HCT116 (cell line): ENCODE data around the gene ACVR1. TPM values are rescaled to one million over a fixed set of nuclear protein-coding genes. Genes with fewer than 3 reads are reported as not detected.

Source experiments
- ATAC-seq: fragments of 200-7000 bp; cut with Tn5 transposase; 2 replicates; pipeline ENCODE4 v1.9.1; 2020; ENCODE audit warnings: mild to moderate bottlenecking, moderate library complexity
- BruUV-seq: library from RNA; stranded (reverse); fragments of 400-500 nt; replicated peaks from 2 replicates; lab custom pipeline; 2021; lab: Mats Ljungman, UMichigan
- CTCF ChIA-PET: fragments of 300-600 bp; sonication (Branson Sonifier 250); formaldehyde crosslinking; loops from one replicate; lab custom pipeline; 2021; ENCODE audit warnings: antibody characterized with exemption; lab: Charles Lee
- POLR2A ChIA-PET: fragments of 300-600, 350-600 bp; sonication (Branson Sonifier 250); formaldehyde crosslinking; loops from one replicate; lab custom pipeline; 2021; ENCODE audit warnings: antibody characterized with exemption; lab: Charles Lee
- RAD21 ChIA-PET, 2 experiments: fragments of 300-600 bp; sonication (Branson Sonifier 250); formaldehyde crosslinking; loops; one replicate each; lab custom pipeline; 2023; ENCODE audit warnings: low total read pairs in 2 of 2; ENCODE audit not compliant: uncharacterized antibody in 2 of 2, unreplicated experiment in 2 of 2, low non-redundant PET in 1 of 2; lab: Charles Lee
- DNase-seq: peaks from one replicate; pipeline ENCODE4 v3.0.0-alpha.2; 2010; ENCODE audit warnings: low read depth, low spot score
- H2AFZ ChIP-seq: fragments of 200-600 bp; shearing (Covaris generic), sonication (generic); 2 replicates; pipeline ENCODE4 v1.6.1; 2017; ENCODE audit warnings: low read depth, mixed run types, mixed read lengths, antibody characterized with exemption, low read length; ENCODE audit not compliant: poor library complexity, severe bottlenecking
- H3K27ac ChIP-seq: 2 replicates; pipeline ENCODE4 v1.5.1; 2012; ENCODE audit warnings: low read depth, low read length
- H3K27me3 ChIP-seq: fragments of 200-600 bp; sonication (generic); 2 replicates; pipeline ENCODE4 v1.6.1; 2016; ENCODE audit warnings: mixed run types, low read length, mixed read lengths; ENCODE audit not compliant: insufficient read depth
- H3K36me3 ChIP-seq, 2 experiments: fragments of 200-500 bp in 1 of 2; fragments of 200-600 bp in 1 of 2; sonication (Bioruptor generic) in 1 of 2; sonication (generic) in 1 of 2; 2 replicates each; pipeline versions ENCODE4 v1.5.1 to v1.6.1; 2014 to 2016; ENCODE audit warnings: low read length in 2 of 2, inconsistent platforms in 1 of 2, mixed read lengths in 1 of 2, mixed run types in 1 of 2; ENCODE audit not compliant: insufficient read depth in 2 of 2, control insufficient read depth in 1 of 2
- H3K4me1 ChIP-seq, 2 experiments: fragments of 200-600 bp in 1 of 2; sonication (generic) in 1 of 2; 2 replicates each; pipeline versions ENCODE4 v1.5.1 to v1.6.1; 2012 to 2017; ENCODE audit warnings: low read length in 2 of 2, inconsistent platforms in 1 of 2, mild to moderate bottlenecking in 1 of 2, mixed read lengths in 1 of 2, mixed run types in 1 of 2, moderate library complexity in 1 of 2; ENCODE audit not compliant: insufficient read depth in 2 of 2, control insufficient read depth in 1 of 2
- H3K4me2 ChIP-seq: fragments of 200-600 bp; sonication (generic); 2 replicates; pipeline ENCODE4 v1.6.1; 2017; ENCODE audit warnings: mixed run types, low read length, mixed read lengths
- H3K4me3 ChIP-seq, 2 experiments: fragments of 200-600 bp in 1 of 2; sonication (generic) in 1 of 2; replicated peaks in 1 of 2; 2 replicates each; pipeline ENCODE4 v1.5.1; 2011 to 2016; ENCODE audit warnings: low read length in 2 of 2, control low read depth in 1 of 2, low read depth in 1 of 2, mild to moderate bottlenecking in 1 of 2, mixed read lengths in 1 of 2, mixed run types in 1 of 2
- H3K79me2 ChIP-seq: fragments of 200-600 bp; sonication (generic); 2 replicates; pipeline ENCODE4 v1.6.1; 2017; ENCODE audit warnings: mild to moderate bottlenecking, mixed run types, low read length, moderate library complexity, mixed read lengths; ENCODE audit not compliant: insufficient read depth
- H3K9ac ChIP-seq: fragments of 200-600 bp; sonication (generic); 2 replicates; pipeline ENCODE4 v1.6.1; 2016; ENCODE audit warnings: low read length, mixed read lengths
- H3K9me2 ChIP-seq: fragments of 200-600 bp; sonication (generic), shearing (Covaris generic); 2 replicates; pipeline ENCODE4 v1.6.1; 2017; ENCODE audit warnings: mixed run types, mild to moderate bottlenecking, moderate library complexity; ENCODE audit not compliant: insufficient read depth
- H3K9me3 ChIP-seq, 2 experiments: fragments of 200-500 bp in 1 of 2; fragments of 200-600 bp in 1 of 2; sonication (Bioruptor generic) in 1 of 2; sonication (generic) in 1 of 2; 2 replicates each; pipeline ENCODE4 v1.6.1; 2014 to 2017; ENCODE audit warnings: low read length in 2 of 2, mixed read lengths in 2 of 2, inconsistent platforms in 1 of 2, low read depth in 1 of 2, mild to moderate bottlenecking in 1 of 2, mixed run types in 1 of 2, moderate library complexity in 1 of 2; ENCODE audit not compliant: control insufficient read depth in 1 of 2, insufficient read depth in 1 of 2
- H4K20me1 ChIP-seq: fragments of 200-600 bp; sonication (generic), shearing (Covaris generic); 2 replicates; pipeline ENCODE4 v1.6.1; 2017; ENCODE audit warnings: mixed run types, mild to moderate bottlenecking, moderate library complexity; ENCODE audit not compliant: insufficient read depth
- ELF1 ChIP-seq: IDR thresholded peaks from 2 replicates; pipeline ENCODE4 v1.6.1; 2012; ENCODE audit warnings: low read depth, borderline replicate concordance
- EZH2 ChIP-seq: fragments of 200-600 bp; sonication (generic); IDR thresholded peaks from 2 replicates; pipeline ENCODE4 v1.6.1; 2017; ENCODE audit warnings: antibody characterized with exemption, mixed run types
- EZH2phosphoT487 ChIP-seq: fragments of 200-600 bp; IDR thresholded peaks from 2 replicates; pipeline ENCODE4 v1.6.1; 2018; ENCODE audit warnings: antibody characterized with exemption, borderline replicate concordance
- FOSL1 ChIP-seq: IDR thresholded peaks from 2 replicates; pipeline ENCODE4 v1.6.1; 2012; ENCODE audit warnings: low read depth
- JUND ChIP-seq: IDR thresholded peaks from 2 replicates; pipeline ENCODE4 v1.6.1; 2012
- SRF ChIP-seq: IDR thresholded peaks from 2 replicates; pipeline ENCODE4 v1.6.1; 2012; ENCODE audit warnings: low read depth
- TCF7L2 ChIP-seq: IDR thresholded peaks from 2 replicates; pipeline ENCODE4 v1.7.0; 2011; ENCODE audit warnings: borderline replicate concordance, inconsistent platforms; ENCODE audit not compliant: insufficient read depth, insufficient read length; ENCODE audit errors: extremely low read depth
- YY1 ChIP-seq: IDR thresholded peaks from 2 replicates; pipeline ENCODE4 v1.6.1; 2011; ENCODE audit warnings: low read length, low read depth, moderate library complexity, mild to moderate bottlenecking; ENCODE audit not compliant: insufficient replicate concordance; ENCODE audit errors: extremely low read depth
- ZBTB33 ChIP-seq: IDR thresholded peaks from 2 replicates; pipeline ENCODE4 v1.6.1; 2011; ENCODE audit warnings: mild to moderate bottlenecking, low read length, moderate library complexity; ENCODE audit not compliant: insufficient replicate concordance; ENCODE audit errors: extremely low read depth
- ZNF274 ChIP-seq: fragments of 200-500 bp; sonication (Bioruptor generic); IDR thresholded peaks from 2 replicates; pipeline ENCODE4 v1.6.1; 2014; ENCODE audit warnings: mild to moderate bottlenecking, low read depth, low read length, inconsistent platforms
- intact Hi-C: fragments of 100-400 bp; cut with micrococcal nuclease; formaldehyde crosslinking; loops from 2 replicates; pipeline ENCODE4 v1.10.0; 2022
- total RNA-seq: library from RNA; stranded (reverse); gene quantifications from one replicate; pipeline ENCODE4 v1.2.1, GENCODE V29; 2021; ENCODE audit not compliant: unreplicated experiment
- TF ChIP-seq, protein P1 (sequence below), 3 experiments: fragments of 200-600 bp in 1 of 3; sonication (generic) in 1 of 3; IDR thresholded peaks in 2 of 3; conservative IDR thresholded peaks in 1 of 3; 2 replicates each; pipeline ENCODE4 v1.5.1; 2012 to 2017; ENCODE audit warnings: low read depth in 2 of 3, low read length in 2 of 3, antibody characterized with exemption in 1 of 3, borderline replicate concordance in 1 of 3, control low read depth in 1 of 3, mild to moderate bottlenecking in 1 of 3, mixed read lengths in 1 of 3, mixed run types in 1 of 3, moderate library complexity in 1 of 3; ENCODE audit not compliant: insufficient read depth in 1 of 3

Gene ACVR1
- total RNA-seq, 1 experiment from 2014 or later = 16.9 TPM

- TF ChIP-seq, protein P1, sequence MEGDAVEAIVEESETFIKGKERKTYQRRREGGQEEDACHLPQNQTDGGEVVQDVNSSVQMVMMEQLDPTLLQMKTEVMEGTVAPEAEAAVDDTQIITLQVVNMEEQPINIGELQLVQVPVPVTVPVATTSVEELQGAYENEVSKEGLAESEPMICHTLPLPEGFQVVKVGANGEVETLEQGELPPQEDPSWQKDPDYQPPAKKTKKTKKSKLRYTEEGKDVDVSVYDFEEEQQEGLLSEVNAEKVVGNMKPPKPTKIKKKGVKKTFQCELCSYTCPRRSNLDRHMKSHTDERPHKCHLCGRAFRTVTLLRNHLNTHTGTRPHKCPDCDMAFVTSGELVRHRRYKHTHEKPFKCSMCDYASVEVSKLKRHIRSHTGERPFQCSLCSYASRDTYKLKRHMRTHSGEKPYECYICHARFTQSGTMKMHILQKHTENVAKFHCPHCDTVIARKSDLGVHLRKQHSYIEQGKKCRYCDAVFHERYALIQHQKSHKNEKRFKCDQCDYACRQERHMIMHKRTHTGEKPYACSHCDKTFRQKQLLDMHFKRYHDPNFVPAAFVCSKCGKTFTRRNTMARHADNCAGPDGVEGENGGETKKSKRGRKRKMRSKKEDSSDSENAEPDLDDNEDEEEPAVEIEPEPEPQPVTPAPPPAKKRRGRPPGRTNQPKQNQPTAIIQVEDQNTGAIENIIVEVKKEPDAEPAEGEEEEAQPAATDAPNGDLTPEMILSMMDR (IDR thresholded peaks at IDR 0.05 in 2 of 3, conservative IDR thresholded peaks at IDR 0.05 in 1 of 3; ENCODE audit: borderline replicate concordance in 1 of 3, insufficient read depth in 1 of 3, low read depth in 2 of 3, low read length in 2 of 3) = no peak
- TF ChIP-seq ELF1 = no peak
- no peak for TF ChIP-seq YY1
- no peak for TF ChIP-seq ZNF274
- TF ChIP-seq JUND = no peak
Observed at GRCh38 chr2:157918319-157918718, 42.2 kb upstream of the ACVR1 start (continued).

GRCh38 chr2:157911750-157912149 is 35.6 kb upstream of the ACVR1 start:
- intact Hi-C loops = no loop called here
- Histone ChIP-seq H3K9ac (no peak overlapping the region), H4K20me1 (no peaks in the 10 kb centered on the region), H3K4me1 (no peaks in the 10 kb centered on the region), H3K9me3 (no peaks in the 10 kb centered on the region), H3K79me2 (no peaks in the 10 kb centered on the region), H3K4me2 (no peak overlapping the region), H3K27me3 (no peaks in the 10 kb centered on the region), H3K27ac (no peak overlapping the region), H2AFZ (no peak overlapping the region), H3K4me3 (no peak overlapping the region), H3K36me3 (no peaks in the 10 kb centered on the region), H3K9me2 (no peaks in the 10 kb centered on the region)
- ATAC-seq (no peak), DNase-seq (no peak)
- ChIA-PET RAD21 (no interaction called here), POLR2A (no interaction called here), CTCF (no interaction called here)
- no TSS peak for BruUV-seq
- no peak for TF ChIP-seq ZNF274
- no peak for TF ChIP-seq FOSL1
- no peak for TF ChIP-seq ELF1
- TF ChIP-seq EZH2 = no peak
- no peak for TF ChIP-seq YY1
- TF ChIP-seq SRF = no peak
- TF ChIP-seq JUND = no peak
- TF ChIP-seq TCF7L2 = no peak
- TF ChIP-seq ZBTB33 = no peak
- no peak for TF ChIP-seq EZH2phosphoT487
